ENCODE data around the gene PGLYRP3. TPM values are rescaled to one million over a fixed set of nuclear protein-coding genes. Genes with fewer than 3 reads are reported as not detected.

Gene PGLYRP3
- total and polyA plus RNA-seq, 2 donors (not counting 3 experiments of a cell fraction or from before 2014, with no cell fraction given) = not detected

- intact Hi-C loops (cut with micrococcal nuclease) = no loop called here
- Histone ChIP-seq H3K36me3 (ENCODE audit: control insufficient read depth in 2 of 2, extremely low read depth in 1 of 2, insufficient read depth in 2 of 2, low read length in 2 of 2) (no peaks in the 10 kb centered on the region), H3K79me2 (ENCODE audit: control insufficient read depth, insufficient read depth, low read length) (no peaks in the 10 kb centered on the region), H3K9me1 (replicated peaks; ENCODE audit: control insufficient read depth, extremely low read depth, insufficient read depth, low read length) (no peaks in the 10 kb centered on the region), H3K9ac (replicated peaks; ENCODE audit: extremely low read depth, insufficient read depth, low read length) (no peak overlapping the region), H3K9me3 (replicated peaks; ENCODE audit: control insufficient read depth, insufficient read depth, low read length) (no peaks in the 10 kb centered on the region), H3K4me3 (replicated peaks in 1 of 3; ENCODE audit: insufficient read depth in 1 of 3, low read depth in 1 of 3, low read length in 3 of 3) (no peak overlapping the region), H3K4me1 (ENCODE audit: control insufficient read depth, extremely low read depth, insufficient read depth, low read length) (no peaks in the 10 kb centered on the region), H3K4me2 (ENCODE audit: insufficient read depth, low read length) (no peak overlapping the region), H4K20me1 (replicated peaks; ENCODE audit: control insufficient read depth, extremely low read depth, insufficient read depth, low read length) (no peaks in the 10 kb centered on the region), H3K27me3 (ENCODE audit: control insufficient read depth in 2 of 2, insufficient read depth in 2 of 2, low read length in 2 of 2) (no peaks in the 10 kb centered on the region), H2AFZ (ENCODE audit: low read depth, low read length) (no peak overlapping the region), H3K27ac (ENCODE audit: insufficient read depth, low read depth, low read length) (no peak overlapping the region)
- dilution Hi-C loops (cut with MboI; ENCODE audit: extremely low pct_ligation_motif_present, low sequenced_read_pairs) = no loop called here
- ChIA-PET POLR2A (no interaction called here), CTCF (interaction anchor here (0.9 to 1.4 kb wide), 2 partner anchors 10 to 11 kb away, joined by 3 to 4 read pairs; no protein-coding TSS in a partner anchor)
- FAIRE-seq (no peak), DNase-seq (ENCODE audit: low read depth, low spot score) (no peak)
- BruUV-seq (replicated peaks) = no TSS peak
- no peak for TF ChIP-seq CTCF (IDR thresholded peaks at IDR 0.05; ENCODE audit: extremely low read depth in 1 of 2, insufficient read depth in 1 of 2, low read depth in 1 of 2, low read length in 2 of 2)
- TF ChIP-seq EZH2 (IDR thresholded peaks at IDR 0.05; ENCODE audit: borderline replicate concordance, low read depth, low read length, severe bottlenecking) = no peak
- TF ChIP-seq FOS (IDR thresholded peaks at IDR 0.05; ENCODE audit: borderline replicate concordance, insufficient read depth, low read length) = no peak
- no peak for TF ChIP-seq MAX (IDR thresholded peaks at IDR 0.05; ENCODE audit: insufficient read depth, insufficient read length)
- TF ChIP-seq GATA2 (IDR thresholded peaks at IDR 0.05; ENCODE audit: insufficient read depth, insufficient read length, low read depth, low read length) = no peak
- TF ChIP-seq JUN (IDR thresholded peaks at IDR 0.05; ENCODE audit: borderline replicate concordance, insufficient read depth, insufficient read length, low read depth) = no peak
- TF ChIP-seq MYC (IDR thresholded peaks at IDR 0.05; ENCODE audit: low read depth, low read length) = no peak
- no peak for TF ChIP-seq POLR2AphosphoS5 (IDR thresholded peaks at IDR 0.05; ENCODE audit: insufficient read depth, low read depth, low read length)
These were observed 21.2 kb downstream of the PGLYRP3 start for GRCh38 chr1:153291514-153291913.
